HCT116 (cell line): ENCODE measurements around the gene CEP41. TPM values are rescaled to one million over a fixed set of nuclear protein-coding genes. Genes with fewer than 3 reads are reported as not detected.
A peak's percentile ranks its signal among the peaks of the same experiment; 100 is the strongest.

ENCODE experiments used
- ATAC-seq: fragments of 200-7000 bp; cut with Tn5 transposase; 2 replicates; pipeline ENCODE4 v1.9.1; 2020; ENCODE audit warnings: mild to moderate bottlenecking, moderate library complexity
- BruUV-seq: library from RNA; stranded (reverse); fragments of 400-500 nt; replicated peaks from 2 replicates; lab custom pipeline; 2021; lab: Mats Ljungman, UMichigan
- CTCF ChIA-PET: fragments of 300-600 bp; sonication (Branson Sonifier 250); formaldehyde crosslinking; loops from one replicate; lab custom pipeline; 2021; ENCODE audit warnings: antibody characterized with exemption; lab: Charles Lee
- POLR2A ChIA-PET: fragments of 300-600, 350-600 bp; sonication (Branson Sonifier 250); formaldehyde crosslinking; loops from one replicate; lab custom pipeline; 2021; ENCODE audit warnings: antibody characterized with exemption; lab: Charles Lee
- RAD21 ChIA-PET, 2 experiments: fragments of 300-600 bp; sonication (Branson Sonifier 250); formaldehyde crosslinking; loops; one replicate each; lab custom pipeline; 2023; ENCODE audit warnings: low total read pairs in 2 of 2; ENCODE audit not compliant: uncharacterized antibody in 2 of 2, unreplicated experiment in 2 of 2, low non-redundant PET in 1 of 2; lab: Charles Lee
- DNase-seq: peaks from one replicate; pipeline ENCODE4 v3.0.0-alpha.2; 2010; ENCODE audit warnings: low read depth, low spot score
- H2AFZ ChIP-seq: fragments of 200-600 bp; shearing (Covaris generic), sonication (generic); 2 replicates; pipeline ENCODE4 v1.6.1; 2017; ENCODE audit warnings: low read depth, mixed run types, mixed read lengths, antibody characterized with exemption, low read length; ENCODE audit not compliant: poor library complexity, severe bottlenecking
- H3K27ac ChIP-seq: 2 replicates; pipeline ENCODE4 v1.5.1; 2012; ENCODE audit warnings: low read depth, low read length
- H3K27me3 ChIP-seq: fragments of 200-600 bp; sonication (generic); 2 replicates; pipeline ENCODE4 v1.6.1; 2016; ENCODE audit warnings: mixed run types, low read length, mixed read lengths; ENCODE audit not compliant: insufficient read depth
- H3K36me3 ChIP-seq, 2 experiments: fragments of 200-500 bp in 1 of 2; fragments of 200-600 bp in 1 of 2; sonication (Bioruptor generic) in 1 of 2; sonication (generic) in 1 of 2; 2 replicates each; pipeline versions ENCODE4 v1.5.1 to v1.6.1; 2014 to 2016; ENCODE audit warnings: low read length in 2 of 2, inconsistent platforms in 1 of 2, mixed read lengths in 1 of 2, mixed run types in 1 of 2; ENCODE audit not compliant: insufficient read depth in 2 of 2, control insufficient read depth in 1 of 2
- H3K4me1 ChIP-seq, 2 experiments: fragments of 200-600 bp in 1 of 2; sonication (generic) in 1 of 2; 2 replicates each; pipeline versions ENCODE4 v1.5.1 to v1.6.1; 2012 to 2017; ENCODE audit warnings: low read length in 2 of 2, inconsistent platforms in 1 of 2, mild to moderate bottlenecking in 1 of 2, mixed read lengths in 1 of 2, mixed run types in 1 of 2, moderate library complexity in 1 of 2; ENCODE audit not compliant: insufficient read depth in 2 of 2, control insufficient read depth in 1 of 2
- H3K4me2 ChIP-seq: fragments of 200-600 bp; sonication (generic); 2 replicates; pipeline ENCODE4 v1.6.1; 2017; ENCODE audit warnings: mixed run types, low read length, mixed read lengths
- H3K4me3 ChIP-seq, 2 experiments: fragments of 200-600 bp in 1 of 2; sonication (generic) in 1 of 2; replicated peaks in 1 of 2; 2 replicates each; pipeline ENCODE4 v1.5.1; 2011 to 2016; ENCODE audit warnings: low read length in 2 of 2, control low read depth in 1 of 2, low read depth in 1 of 2, mild to moderate bottlenecking in 1 of 2, mixed read lengths in 1 of 2, mixed run types in 1 of 2
- H3K79me2 ChIP-seq: fragments of 200-600 bp; sonication (generic); 2 replicates; pipeline ENCODE4 v1.6.1; 2017; ENCODE audit warnings: mild to moderate bottlenecking, mixed run types, low read length, moderate library complexity, mixed read lengths; ENCODE audit not compliant: insufficient read depth
- H3K9ac ChIP-seq: fragments of 200-600 bp; sonication (generic); 2 replicates; pipeline ENCODE4 v1.6.1; 2016; ENCODE audit warnings: low read length, mixed read lengths
- H3K9me2 ChIP-seq: fragments of 200-600 bp; sonication (generic), shearing (Covaris generic); 2 replicates; pipeline ENCODE4 v1.6.1; 2017; ENCODE audit warnings: mixed run types, mild to moderate bottlenecking, moderate library complexity; ENCODE audit not compliant: insufficient read depth
- H3K9me3 ChIP-seq, 2 experiments: fragments of 200-500 bp in 1 of 2; fragments of 200-600 bp in 1 of 2; sonication (Bioruptor generic) in 1 of 2; sonication (generic) in 1 of 2; 2 replicates each; pipeline ENCODE4 v1.6.1; 2014 to 2017; ENCODE audit warnings: low read length in 2 of 2, mixed read lengths in 2 of 2, inconsistent platforms in 1 of 2, low read depth in 1 of 2, mild to moderate bottlenecking in 1 of 2, mixed run types in 1 of 2, moderate library complexity in 1 of 2; ENCODE audit not compliant: control insufficient read depth in 1 of 2, insufficient read depth in 1 of 2
- H4K20me1 ChIP-seq: fragments of 200-600 bp; sonication (generic), shearing (Covaris generic); 2 replicates; pipeline ENCODE4 v1.6.1; 2017; ENCODE audit warnings: mixed run types, mild to moderate bottlenecking, moderate library complexity; ENCODE audit not compliant: insufficient read depth
- EZH2 ChIP-seq: fragments of 200-600 bp; sonication (generic); IDR thresholded peaks from 2 replicates; pipeline ENCODE4 v1.6.1; 2017; ENCODE audit warnings: antibody characterized with exemption, mixed run types
- POLR2A ChIP-seq: IDR thresholded peaks from 2 replicates; pipeline ENCODE4 v1.7.0; 2011; ENCODE audit warnings: borderline replicate concordance; ENCODE audit not compliant: insufficient read depth, insufficient read length; ENCODE audit errors: extremely low read depth
- POLR2AphosphoS5 ChIP-seq: IDR thresholded peaks from 2 replicates; pipeline ENCODE4 v1.6.1; 2011; ENCODE audit warnings: mild to moderate bottlenecking, low read depth, low read length, moderate library complexity
- SP1 ChIP-seq: IDR thresholded peaks from 2 replicates; pipeline ENCODE4 v1.6.1; 2012; ENCODE audit warnings: low read depth
- TCF7L2 ChIP-seq: IDR thresholded peaks from 2 replicates; pipeline ENCODE4 v1.7.0; 2011; ENCODE audit warnings: borderline replicate concordance, inconsistent platforms; ENCODE audit not compliant: insufficient read depth, insufficient read length; ENCODE audit errors: extremely low read depth
- intact Hi-C: fragments of 100-400 bp; cut with micrococcal nuclease; formaldehyde crosslinking; loops from 2 replicates; pipeline ENCODE4 v1.10.0; 2022
- total RNA-seq: library from RNA; stranded (reverse); gene quantifications from one replicate; pipeline ENCODE4 v1.2.1, GENCODE V29; 2021; ENCODE audit not compliant: unreplicated experiment
- TF ChIP-seq, protein P1 (sequence below): IDR thresholded peaks from 2 replicates; pipeline ENCODE4 v1.6.1; 2012

CEP41 gene
- total RNA-seq, 1 experiment from 2014 or later = 13.6 TPM

DNA sequence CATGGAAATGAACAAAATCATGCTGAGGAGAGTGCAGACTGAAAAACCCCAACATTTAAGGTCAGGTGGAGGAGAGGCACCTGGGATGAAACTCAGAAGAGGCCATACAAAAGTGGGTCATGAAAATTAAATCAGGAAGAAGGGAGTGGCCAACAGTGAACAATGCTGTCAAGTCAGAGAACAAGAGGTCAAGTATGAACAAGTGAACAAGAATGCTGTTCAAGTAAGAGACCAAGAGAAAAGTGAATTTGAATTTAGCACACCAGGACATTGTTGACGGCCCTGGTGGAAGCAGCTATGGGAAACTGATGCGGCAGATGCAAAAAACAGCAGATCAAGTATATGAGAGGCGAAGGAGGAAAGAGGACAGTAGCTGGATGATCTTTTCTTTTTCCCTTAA lies 7.9 kb downstream of the CEP41 start:
- ChIA-PET RAD21 (interaction anchor here in 1 of 2 experiments (0.6 kb wide), 1 partner anchor 160 kb away, joined by 5 read pairs; no protein-coding TSS in a partner anchor), POLR2A (no interaction called here), CTCF (no interaction called here)
- BruUV-seq = no TSS peak
- TF ChIP-seq TCF7L2 = no peak
- TF ChIP-seq, protein P1, sequence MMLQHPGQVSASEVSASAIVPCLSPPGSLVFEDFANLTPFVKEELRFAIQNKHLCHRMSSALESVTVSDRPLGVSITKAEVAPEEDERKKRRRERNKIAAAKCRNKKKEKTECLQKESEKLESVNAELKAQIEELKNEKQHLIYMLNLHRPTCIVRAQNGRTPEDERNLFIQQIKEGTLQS = no peak
- no peak for TF ChIP-seq POLR2AphosphoS5
- no peak for TF ChIP-seq EZH2
- TF ChIP-seq POLR2A = no peak
- peaks cover 3 to 12% of the 10 kb centered on the region in 2 experiments; a peak in 3 of 4 replicates for H3K4me1 ChIP-seq
- no peak for DNase-seq
- H3K9me2 ChIP-seq = 0 out of 2 replicates have a peak, but pooled peaks cover 3% of the 10 kb centered on the region
- no peak overlapping the region for H2AFZ ChIP-seq
- intact Hi-C loops = no loop called here
- no peak overlapping the region for H3K9ac ChIP-seq
- no peaks in the 10 kb centered on the region for H3K9me3 ChIP-seq
- ATAC-seq = no peak; the same call in 1 of the 2 replicates
- no peaks in the 10 kb centered on the region for H4K20me1 ChIP-seq
- no peak overlapping the region for H3K27ac ChIP-seq
- H3K27me3 ChIP-seq = no peaks in the 10 kb centered on the region
- H3K4me3 ChIP-seq = no peak overlapping the region
- H3K79me2 ChIP-seq = no peaks in the 10 kb centered on the region
- H3K4me2 ChIP-seq = peak overlapping the region; percentile 39
- no peaks in the 10 kb centered on the region for H3K36me3 ChIP-seq

DNA sequence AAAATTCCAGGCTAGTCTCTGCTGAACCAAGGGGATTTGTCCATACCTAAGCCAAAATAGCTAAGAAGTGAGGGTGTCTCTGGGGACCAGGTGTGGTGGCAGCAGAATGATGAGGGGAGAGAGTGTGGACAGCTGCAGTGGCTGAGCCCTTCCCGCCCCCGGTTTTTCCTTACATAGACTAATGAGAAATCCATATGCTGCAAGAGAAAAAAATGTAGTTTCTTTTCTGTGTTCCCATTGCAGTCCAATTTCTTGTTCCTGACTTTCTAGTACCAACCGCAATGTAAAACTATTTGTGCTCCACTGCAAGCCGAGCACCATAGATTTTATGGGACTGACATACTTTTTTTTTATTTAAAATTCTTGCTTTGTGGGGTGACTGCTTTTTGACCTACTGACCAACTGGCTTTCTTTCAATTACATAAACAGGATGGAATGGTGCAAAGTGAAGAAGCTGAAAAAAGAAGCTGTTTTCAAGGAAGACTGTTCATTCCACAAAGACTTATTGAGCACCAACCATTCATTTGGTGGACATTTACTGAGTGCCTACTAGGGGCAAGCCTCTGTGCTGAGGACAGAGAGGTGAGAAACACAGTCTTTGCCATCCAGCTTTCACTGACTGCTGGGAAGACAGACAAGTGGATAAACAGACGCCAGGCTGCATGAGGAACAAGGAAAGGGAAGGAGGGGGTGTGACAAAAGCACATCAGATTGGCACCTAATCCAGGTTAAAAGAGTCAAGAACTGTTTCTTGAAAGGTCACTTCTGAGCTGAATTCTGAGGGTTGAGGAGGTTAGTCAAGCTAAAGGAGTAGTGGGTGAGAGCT lies 9.8 kb downstream of the CEP41 start:
- Histone ChIP-seq H3K27me3 (no peaks in the 10 kb centered on the region), H3K4me1 (peaks cover 3 to 12% of the 10 kb centered on the region in 2 experiments; a peak in 3 of 4 replicates), H3K4me2 (no peak overlapping the region), H3K79me2 (no peaks in the 10 kb centered on the region), H3K9ac (no peak overlapping the region), H3K27ac (no peak overlapping the region), H3K4me3 (no peak overlapping the region), H3K9me3 (no peaks in the 10 kb centered on the region), H2AFZ (no peak overlapping the region), H3K36me3 (no peaks in the 10 kb centered on the region), H3K9me2 (0 out of 2 replicates have a peak, but pooled peaks cover 3% of the 10 kb centered on the region), H4K20me1 (no peaks in the 10 kb centered on the region)
- DNase-seq (no peak), ATAC-seq (no peak)
- TF ChIP-seq SP1 (no peak), TCF7L2 (no peak), POLR2AphosphoS5 (no peak)
- intact Hi-C loops = no loop called here
- ChIA-PET POLR2A (no interaction called here), RAD21 (no interaction called here), CTCF (no interaction called here)
- BruUV-seq = no TSS peak
